ENCODE measurements around the gene NCAPD3.
"Not testable (repeated sequence)": the region's sequence is repeated elsewhere in the genome, so short reads cannot be mapped to it uniquely, and the experiment has no call there.

NCAPD3 gene

GRCh38 chr11:134126217-134126822 lies 97.4 kb downstream of the NCAPD3 start:
- no peak for DNase-seq

DNA sequence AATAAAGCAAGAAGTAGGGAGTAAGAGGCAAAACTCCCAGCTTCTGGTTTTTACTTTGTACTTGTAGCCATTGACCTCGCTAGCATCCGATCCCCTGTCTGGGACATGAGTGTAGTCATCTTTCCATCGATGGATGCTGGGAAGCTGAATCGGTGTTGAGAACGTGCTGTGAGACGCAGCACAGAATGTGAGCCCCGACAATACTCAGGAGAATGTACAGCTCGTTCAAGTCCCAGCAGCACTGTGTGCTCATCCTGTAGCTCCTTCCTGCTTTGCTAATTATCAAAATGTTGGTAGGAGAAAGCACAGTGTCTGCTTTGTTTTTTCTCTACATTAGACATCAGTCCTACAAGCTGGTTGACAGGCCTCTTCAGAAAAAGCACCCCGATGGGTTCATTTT lies 98.3 kb downstream of the NCAPD3 start:
- no peak for DNase-seq

DNA sequence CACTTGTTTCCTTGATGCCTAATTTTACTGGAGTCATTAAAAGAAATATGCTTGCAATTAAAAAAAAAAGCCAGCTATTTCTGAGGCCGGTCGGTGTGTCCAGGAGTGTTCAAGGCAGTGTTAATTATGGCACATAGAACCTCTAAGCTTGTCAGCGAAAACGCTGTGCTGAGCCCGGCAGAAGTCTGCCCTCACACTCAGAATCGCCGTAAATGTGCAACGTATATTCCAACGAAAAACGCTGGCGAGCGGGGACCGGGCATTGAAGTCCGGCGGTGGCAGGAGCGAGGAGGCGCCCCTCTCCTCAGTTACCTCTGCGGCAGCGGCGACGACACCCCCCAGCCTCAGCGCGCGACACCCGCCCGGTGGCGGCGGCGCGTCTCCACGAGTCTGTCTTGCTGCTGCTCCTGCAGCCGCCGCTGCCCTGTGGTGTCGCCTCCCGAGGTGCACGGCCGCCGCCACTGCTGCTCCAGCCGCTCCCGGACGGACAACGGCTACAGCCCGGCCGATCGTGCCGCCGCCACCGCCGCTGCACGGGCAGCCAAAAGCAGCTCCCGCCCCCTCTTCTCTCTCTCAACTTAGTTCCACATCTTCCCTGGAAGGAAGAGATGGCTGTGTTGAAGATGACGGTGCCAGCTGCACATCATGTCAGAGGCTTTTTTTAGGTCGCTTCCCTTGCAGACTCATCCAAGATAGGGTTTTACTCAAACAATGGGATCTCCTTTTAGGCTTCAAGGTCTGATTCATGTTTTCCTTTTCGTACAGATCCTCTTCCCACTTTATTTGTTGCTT lies 98.9 kb downstream of the NCAPD3 start:
- DNase-seq: no peak

DNA sequence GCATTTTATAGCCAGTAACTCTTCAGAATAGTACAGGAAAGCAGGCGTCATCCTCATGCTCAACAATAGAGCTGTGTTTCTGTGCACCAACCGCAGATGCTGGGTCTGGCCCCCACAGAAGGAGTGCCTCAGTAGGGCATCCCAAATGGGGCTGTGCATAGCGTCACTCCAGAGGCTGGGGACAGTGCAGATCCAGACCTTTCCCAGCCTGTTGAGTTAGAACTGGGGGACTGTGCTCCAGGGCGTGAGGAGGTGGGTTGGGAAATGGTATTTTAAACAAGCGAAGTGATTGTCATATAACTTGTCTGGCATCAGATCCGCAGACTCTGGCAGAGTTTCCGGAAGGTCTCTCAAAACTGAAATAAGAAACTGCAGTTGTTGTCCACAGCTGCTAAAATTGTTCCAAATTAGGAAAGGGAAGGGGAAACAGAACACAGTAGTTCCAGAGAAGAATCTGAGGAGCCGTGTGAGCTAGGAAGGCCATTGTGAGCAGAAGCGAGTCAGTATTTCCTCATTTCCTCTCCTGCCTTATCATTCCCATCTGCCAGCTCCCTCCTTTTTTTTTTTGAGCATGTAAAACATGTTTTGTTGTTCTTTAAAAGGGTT lies 102.7 kb downstream of the NCAPD3 start:
- DNase-seq: peak in 1 of 2 experiments; percentile 18

DNA sequence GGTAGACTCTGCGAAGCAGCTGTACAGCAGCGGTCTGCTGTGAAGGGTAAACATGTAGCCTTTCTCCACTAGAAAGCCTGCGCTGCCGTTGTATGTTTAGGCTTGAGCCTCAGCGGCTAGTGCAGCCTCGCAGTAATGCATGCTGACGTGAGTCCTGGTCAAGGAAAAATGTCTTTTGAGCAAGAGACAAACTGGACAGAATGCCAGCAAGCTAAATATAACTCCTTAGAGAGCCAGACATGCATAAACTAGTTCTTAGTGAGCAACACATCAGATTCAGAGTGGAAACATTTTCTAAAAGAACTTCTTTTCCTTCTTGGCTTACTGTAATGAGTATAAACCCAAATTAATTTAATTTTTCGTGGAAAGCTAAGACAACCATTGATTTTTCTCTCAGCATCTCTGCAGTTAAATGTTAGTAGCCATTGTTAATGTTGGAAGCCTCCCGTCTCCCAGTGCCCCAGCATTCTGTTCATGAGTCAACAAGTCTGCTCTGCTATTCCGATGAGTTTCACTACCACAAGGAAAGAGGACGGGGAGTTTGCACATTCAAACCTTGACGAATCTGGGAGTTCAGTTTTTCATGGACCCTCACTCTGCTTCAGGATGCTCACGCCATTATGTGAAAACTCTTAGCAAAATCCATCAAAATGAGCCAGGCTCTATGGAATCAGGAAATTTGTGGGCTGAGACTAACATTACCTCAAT lies 103.5 kb downstream of the NCAPD3 start:
- peak; percentile 22 to 49 for DNase-seq

GRCh38 chr11:134119094-134119493 lies 104.7 kb downstream of the NCAPD3 start:
- DNase-seq: no peak

GRCh38 chr11:134118006-134118405 lies 105.8 kb downstream of the NCAPD3 start:
- DNase-seq: peak; percentile 81 to 88

DNA sequence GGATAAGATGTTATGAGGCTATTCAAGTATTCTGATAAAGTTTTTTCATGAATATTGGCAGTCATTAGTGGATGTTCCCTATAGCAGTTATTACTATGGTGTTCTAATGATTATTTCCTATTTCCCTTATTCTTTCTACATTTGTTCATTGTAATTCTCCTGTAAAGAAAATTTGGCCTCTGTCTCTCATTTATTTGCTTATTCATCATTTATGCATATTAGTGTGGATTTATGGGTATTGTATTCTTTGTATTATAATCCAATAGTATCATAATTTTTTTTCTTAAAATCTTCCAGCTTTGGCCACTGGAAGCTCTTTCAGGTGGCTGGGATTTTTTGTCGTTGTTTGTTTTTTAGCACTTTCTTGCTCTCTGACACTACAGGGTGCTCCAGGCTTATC lies 107.6 kb downstream of the NCAPD3 start:
- DNase-seq: no peak

DNA sequence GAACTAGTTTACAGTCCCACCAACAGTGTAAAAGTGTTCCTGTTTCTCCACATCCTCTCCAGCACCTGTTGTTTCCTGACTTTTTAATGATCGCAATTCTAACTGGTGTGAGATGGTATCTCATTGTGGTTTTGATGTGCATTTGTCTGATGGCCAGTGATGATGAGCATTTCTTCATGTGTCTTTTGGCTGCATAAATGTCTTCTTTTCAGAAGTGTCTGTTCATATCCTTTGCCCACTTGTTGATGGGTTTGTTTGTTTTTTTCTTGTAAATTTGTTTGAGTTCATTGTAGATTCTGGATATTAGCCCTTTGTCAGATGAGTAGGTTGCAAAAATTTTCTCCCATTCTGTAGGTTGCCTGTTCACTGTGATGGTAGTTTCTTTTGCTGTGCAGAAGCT lies 110.0 kb downstream of the NCAPD3 start:
- DNase-seq: not testable (repeated sequence)

DNA sequence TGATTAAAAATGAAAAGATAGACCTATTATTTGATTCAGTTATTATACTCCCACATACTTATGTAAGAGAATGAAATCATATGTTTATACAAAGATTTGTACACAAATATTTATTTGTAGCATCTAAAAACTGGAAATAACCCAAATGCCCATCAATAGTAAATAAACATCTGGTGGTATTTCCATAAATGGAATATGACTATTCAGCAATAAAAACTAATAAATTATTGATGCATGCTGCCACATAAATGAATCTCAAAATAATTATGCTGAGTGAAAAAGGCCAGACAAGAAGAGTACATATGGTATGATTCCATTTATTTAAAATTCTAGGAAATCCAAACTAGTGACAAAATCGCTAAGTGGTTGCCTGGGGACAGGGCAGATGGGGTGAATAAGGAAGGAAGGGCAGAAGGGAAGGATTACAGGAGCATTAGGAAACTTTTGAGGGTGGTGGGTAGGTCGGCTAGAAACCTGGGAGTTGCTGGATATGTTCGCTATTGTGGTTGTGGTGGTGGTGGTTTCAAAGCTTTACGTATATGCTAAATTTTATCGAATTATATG lies 113.4 kb downstream of the NCAPD3 start:
- DNase-seq: no peak
